Activated B cell treated with CpG ODN at 0.5 μM for 24 hours (primary cell): Measurements from ENCODE around the gene PRICKLE2. TPM values are rescaled to one million over a fixed set of nuclear protein-coding genes. Genes with fewer than 3 reads are reported as not detected.

Source experiments
- ATAC-seq: fragments of 200-7000 bp; cut with Tn5 transposase; one replicate; pipeline ENCODE4 v1.10.0; 2021; ENCODE audit warnings: low read depth, mild to moderate bottlenecking, moderate library complexity
- CTCF ChIA-PET: fragments of 350-600 bp; sonication (Branson Sonifier 250); formaldehyde crosslinking; loops from one replicate; lab custom pipeline; 2021; ENCODE audit warnings: antibody characterized with exemption; lab: Charles Lee
- POLR2A ChIA-PET: fragments of 350-600 bp; sonication (Branson Sonifier 250); formaldehyde crosslinking; loops from one replicate; lab custom pipeline; 2021; ENCODE audit warnings: antibody characterized with exemption; lab: Charles Lee
- DNase-seq: peaks from one replicate; pipeline ENCODE4 v3.0.0; 2022
- H3K27ac Mint-ChIP-seq: one replicate; pipeline ENCODE4 v1.8.0; 2020; ENCODE audit warnings: mixed read lengths
- H3K27me3 Mint-ChIP-seq: one replicate; pipeline ENCODE4 v1.8.0; 2021; ENCODE audit warnings: mixed read lengths
- H3K36me3 Mint-ChIP-seq: one replicate; pipeline ENCODE4 v1.8.0; 2021; ENCODE audit warnings: low read depth, mixed read lengths
- H3K4me1 Mint-ChIP-seq: one replicate; pipeline ENCODE4 v1.8.0; 2021; ENCODE audit warnings: mixed read lengths
- H3K4me3 Mint-ChIP-seq: one replicate; pipeline ENCODE4 v1.8.0; 2020; ENCODE audit warnings: mild to moderate bottlenecking, mixed read lengths
- H3K9me3 Mint-ChIP-seq: one replicate; pipeline ENCODE4 v1.8.0; 2020; ENCODE audit warnings: mixed read lengths
- intact Hi-C: fragments of 100-400 bp; cut with micrococcal nuclease; formaldehyde crosslinking; loops from one replicate; pipeline ENCODE4 v1.15.1; 2024
- total RNA-seq: library from RNA; stranded (reverse); gene quantifications from 2 replicates; pipeline ENCODE4 v1.2.3, GENCODE V29; 2022
- TF ChIP-seq, protein P1 (sequence below): fragments of 200-600 bp; IDR thresholded peaks from one replicate; pipeline ENCODE4 v1.8.0; 2022; ENCODE audit warnings: antibody characterized with exemption, mild to moderate bottlenecking

PRICKLE2 gene
- total RNA-seq, 1 donor from 2014 or later = 0.33 TPM

- no peak for DNase-seq
- Mint-ChIP-seq H3K4me3 (no peak overlapping the region), H3K27ac (no peak overlapping the region), H3K27me3 (peaks cover 2% of the 10 kb centered on the region), H3K9me3 (no peaks in the 10 kb centered on the region), H3K36me3 (no peaks in the 10 kb centered on the region), H3K4me1 (peaks cover 15% of the 10 kb centered on the region)
- TF ChIP-seq, protein P1, sequence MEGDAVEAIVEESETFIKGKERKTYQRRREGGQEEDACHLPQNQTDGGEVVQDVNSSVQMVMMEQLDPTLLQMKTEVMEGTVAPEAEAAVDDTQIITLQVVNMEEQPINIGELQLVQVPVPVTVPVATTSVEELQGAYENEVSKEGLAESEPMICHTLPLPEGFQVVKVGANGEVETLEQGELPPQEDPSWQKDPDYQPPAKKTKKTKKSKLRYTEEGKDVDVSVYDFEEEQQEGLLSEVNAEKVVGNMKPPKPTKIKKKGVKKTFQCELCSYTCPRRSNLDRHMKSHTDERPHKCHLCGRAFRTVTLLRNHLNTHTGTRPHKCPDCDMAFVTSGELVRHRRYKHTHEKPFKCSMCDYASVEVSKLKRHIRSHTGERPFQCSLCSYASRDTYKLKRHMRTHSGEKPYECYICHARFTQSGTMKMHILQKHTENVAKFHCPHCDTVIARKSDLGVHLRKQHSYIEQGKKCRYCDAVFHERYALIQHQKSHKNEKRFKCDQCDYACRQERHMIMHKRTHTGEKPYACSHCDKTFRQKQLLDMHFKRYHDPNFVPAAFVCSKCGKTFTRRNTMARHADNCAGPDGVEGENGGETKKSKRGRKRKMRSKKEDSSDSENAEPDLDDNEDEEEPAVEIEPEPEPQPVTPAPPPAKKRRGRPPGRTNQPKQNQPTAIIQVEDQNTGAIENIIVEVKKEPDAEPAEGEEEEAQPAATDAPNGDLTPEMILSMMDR = no peak
- intact Hi-C loops = no loop called here
- no peak for ATAC-seq
- ChIA-PET CTCF (no interaction called here), POLR2A (no interaction called here)
Measured at GRCh38 chr3:64164349-64164748, 60.9 kb downstream of the PRICKLE2 start.

DNA sequence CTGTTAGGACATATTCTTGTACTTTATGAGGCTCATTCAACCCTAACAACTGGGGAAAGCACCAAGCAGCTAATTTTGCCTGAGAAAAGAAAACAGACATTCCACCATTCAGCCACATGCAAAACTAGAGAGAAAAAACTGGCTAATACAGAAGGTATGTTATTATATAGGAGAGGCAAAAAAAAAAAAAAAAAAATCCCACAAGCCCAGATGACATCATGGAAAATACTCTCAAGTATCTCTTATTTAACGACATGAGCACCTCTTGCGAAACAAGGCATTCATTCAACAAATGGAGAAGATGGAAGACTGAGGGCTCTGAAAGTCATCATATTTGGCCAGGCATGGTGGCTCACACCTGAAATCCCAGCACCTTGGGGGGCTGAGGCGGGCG is 61.5 kb downstream of the PRICKLE2 start:
- no peaks in the 10 kb centered on the region for H3K36me3 Mint-ChIP-seq
- no peak overlapping the region for H3K27ac Mint-ChIP-seq
- H3K27me3 Mint-ChIP-seq = peaks cover 3% of the 10 kb centered on the region
- no peaks in the 10 kb centered on the region for H3K9me3 Mint-ChIP-seq
- ATAC-seq = no peak
- intact Hi-C loops = no loop called here
- TF ChIP-seq, protein P1 = no peak
- H3K4me3 Mint-ChIP-seq = no peak overlapping the region
- ChIA-PET POLR2A (no interaction called here), CTCF (no interaction called here)
- H3K4me1 Mint-ChIP-seq = peaks cover 15% of the 10 kb centered on the region
- no peak for DNase-seq

- TF ChIP-seq, protein P1 = no peak
- Mint-ChIP-seq H3K27me3 (peaks cover 3% of the 10 kb centered on the region), H3K4me3 (no peak overlapping the region), H3K36me3 (no peaks in the 10 kb centered on the region), H3K4me1 (peaks cover 15% of the 10 kb centered on the region), H3K9me3 (no peaks in the 10 kb centered on the region), H3K27ac (no peak overlapping the region)
- ATAC-seq = no peak
- intact Hi-C loops = no loop called here
- ChIA-PET POLR2A (no interaction called here), CTCF (no interaction called here)
- no peak for DNase-seq
Measured at GRCh38 chr3:64163019-64163754, 62.1 kb downstream of the PRICKLE2 start.

DNA sequence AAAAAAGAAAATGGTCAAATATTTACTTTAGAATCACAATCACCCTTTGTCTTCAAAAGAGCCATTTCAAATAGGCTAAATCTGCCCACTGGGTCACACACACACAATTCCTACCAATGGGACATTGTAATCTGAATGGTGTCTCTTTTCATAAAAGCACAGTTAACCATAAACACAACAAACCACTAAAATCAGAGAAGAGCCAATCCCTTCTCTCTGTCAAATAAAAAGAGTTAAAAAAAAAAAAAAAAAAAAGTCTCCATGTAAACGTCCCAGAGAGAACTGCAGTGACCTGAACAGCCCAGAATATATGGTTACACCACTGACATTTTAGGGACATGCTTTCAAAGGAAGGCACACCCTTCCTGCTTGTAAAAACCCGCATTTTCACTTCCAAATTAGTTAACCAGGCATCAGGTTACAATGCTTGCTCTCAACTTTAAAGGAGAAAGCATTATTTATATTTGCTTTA is 63.7 kb downstream of the PRICKLE2 start:
- Mint-ChIP-seq H3K4me1 (peaks cover 15% of the 10 kb centered on the region), H3K9me3 (no peaks in the 10 kb centered on the region), H3K27ac (no peak overlapping the region), H3K36me3 (no peaks in the 10 kb centered on the region), H3K4me3 (no peak overlapping the region), H3K27me3 (peaks cover 3% of the 10 kb centered on the region)
- DNase-seq (no peak), ATAC-seq (no peak)
- TF ChIP-seq, protein P1 = no peak
- ChIA-PET POLR2A (no interaction called here), CTCF (no interaction called here)
- intact Hi-C loops = no loop called here

GRCh38 chr3:64160000-64160695 is 65.1 kb downstream of the PRICKLE2 start:
- Mint-ChIP-seq H3K4me3 (no peak overlapping the region), H3K27ac (no peak overlapping the region), H3K9me3 (no peaks in the 10 kb centered on the region), H3K4me1 (peaks cover 15% of the 10 kb centered on the region), H3K36me3 (no peaks in the 10 kb centered on the region), H3K27me3 (peaks cover 3% of the 10 kb centered on the region)
- ATAC-seq (no peak), DNase-seq (no peak)
- intact Hi-C loops = no loop called here
- POLR2A ChIA-PET = no interaction called here
- CTCF ChIA-PET = no interaction called here
- TF ChIP-seq, protein P1 = no peak
